Measurements from ENCODE around the gene MLLT10. TPM values are rescaled to one million over a fixed set of nuclear protein-coding genes. Genes with fewer than 3 reads are reported as not detected.

MLLT10 gene
- total RNA-seq, 1 donor from 2014 or later = 50.9 TPM

DNA sequence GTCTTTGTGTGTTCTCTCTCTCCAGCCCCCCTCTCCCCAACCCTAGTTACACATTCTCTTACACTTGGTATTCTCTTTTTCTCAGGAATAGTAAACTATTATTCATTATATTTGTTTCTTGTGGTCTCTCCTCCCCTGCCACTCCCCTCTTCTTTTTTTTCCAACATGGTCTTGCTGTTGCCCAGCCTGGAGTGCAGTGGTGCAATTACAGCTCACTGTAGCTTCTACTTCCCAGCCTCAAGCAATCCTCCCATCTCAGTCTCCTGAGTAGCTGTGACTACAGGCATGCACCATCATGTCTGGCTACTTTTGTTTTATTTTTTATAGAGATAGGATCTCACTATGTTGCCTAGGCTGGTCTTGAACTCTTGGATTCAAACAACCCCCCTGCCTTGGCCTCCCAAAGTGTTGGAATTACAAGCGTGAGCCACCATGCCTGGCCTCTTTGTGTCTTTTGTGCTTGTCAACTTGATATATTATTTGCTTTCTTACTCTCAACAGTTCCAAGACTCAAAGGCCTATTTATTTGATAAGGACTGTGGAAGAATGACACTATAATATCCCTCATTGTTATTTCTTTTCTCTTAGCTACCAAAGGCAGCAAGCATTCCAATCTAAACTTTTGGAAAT, 66.9 kb downstream of the MLLT10 start:
- Mint-ChIP-seq H3K4me3 (ENCODE audit: unreplicated experiment) (no peak overlapping the region), H3K27me3 (ENCODE audit: unreplicated experiment) (peaks cover 1% of the 10 kb centered on the region), H3K27ac (ENCODE audit: unreplicated experiment) (no peak overlapping the region), H3K36me3 (ENCODE audit: unreplicated experiment) (no peaks in the 10 kb centered on the region), H3K4me1 (ENCODE audit: low read depth, unreplicated experiment) (peaks cover 3% of the 10 kb centered on the region), H3K9me3 (ENCODE audit: unreplicated experiment) (peaks cover 4% of the 10 kb centered on the region)
- no peak for DNase-seq
- TF ChIP-seq, protein P1, sequence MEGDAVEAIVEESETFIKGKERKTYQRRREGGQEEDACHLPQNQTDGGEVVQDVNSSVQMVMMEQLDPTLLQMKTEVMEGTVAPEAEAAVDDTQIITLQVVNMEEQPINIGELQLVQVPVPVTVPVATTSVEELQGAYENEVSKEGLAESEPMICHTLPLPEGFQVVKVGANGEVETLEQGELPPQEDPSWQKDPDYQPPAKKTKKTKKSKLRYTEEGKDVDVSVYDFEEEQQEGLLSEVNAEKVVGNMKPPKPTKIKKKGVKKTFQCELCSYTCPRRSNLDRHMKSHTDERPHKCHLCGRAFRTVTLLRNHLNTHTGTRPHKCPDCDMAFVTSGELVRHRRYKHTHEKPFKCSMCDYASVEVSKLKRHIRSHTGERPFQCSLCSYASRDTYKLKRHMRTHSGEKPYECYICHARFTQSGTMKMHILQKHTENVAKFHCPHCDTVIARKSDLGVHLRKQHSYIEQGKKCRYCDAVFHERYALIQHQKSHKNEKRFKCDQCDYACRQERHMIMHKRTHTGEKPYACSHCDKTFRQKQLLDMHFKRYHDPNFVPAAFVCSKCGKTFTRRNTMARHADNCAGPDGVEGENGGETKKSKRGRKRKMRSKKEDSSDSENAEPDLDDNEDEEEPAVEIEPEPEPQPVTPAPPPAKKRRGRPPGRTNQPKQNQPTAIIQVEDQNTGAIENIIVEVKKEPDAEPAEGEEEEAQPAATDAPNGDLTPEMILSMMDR (IDR thresholded peaks at IDR 0.05; ENCODE audit: partially characterized antibody, unreplicated experiment) = no peak

DNA sequence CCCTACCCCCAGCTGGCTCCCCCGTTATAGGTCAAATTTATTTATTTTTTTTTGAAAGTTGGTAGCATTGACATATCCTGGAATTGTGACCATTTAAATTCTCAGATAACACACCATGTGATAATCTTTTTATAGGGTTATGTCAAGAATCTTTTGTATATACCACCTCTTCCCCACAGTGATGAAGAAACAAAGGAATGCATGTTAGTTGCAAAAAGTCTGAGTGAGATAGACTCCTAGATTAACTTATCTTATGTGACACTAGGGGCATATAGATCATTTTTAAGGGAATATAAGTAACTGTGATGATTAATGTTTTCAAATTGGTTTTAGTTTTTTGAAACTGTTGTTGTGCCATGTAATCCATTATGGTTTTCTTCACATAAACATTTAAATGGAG, 68.3 kb downstream of the MLLT10 start:
- peaks cover 6% of the 10 kb centered on the region for H3K36me3 Mint-ChIP-seq (ENCODE audit: unreplicated experiment)
- no peak overlapping the region for H3K4me3 Mint-ChIP-seq (ENCODE audit: unreplicated experiment)
- peaks cover 3% of the 10 kb centered on the region for H3K4me1 Mint-ChIP-seq (ENCODE audit: low read depth, unreplicated experiment)
- no peak for DNase-seq
- peaks cover 1% of the 10 kb centered on the region for H3K27me3 Mint-ChIP-seq (ENCODE audit: unreplicated experiment)
- TF ChIP-seq, protein P1 (IDR thresholded peaks at IDR 0.05; ENCODE audit: partially characterized antibody, unreplicated experiment) = no peak
- no peak overlapping the region for H3K27ac Mint-ChIP-seq (ENCODE audit: unreplicated experiment)
- peaks cover 4% of the 10 kb centered on the region for H3K9me3 Mint-ChIP-seq (ENCODE audit: unreplicated experiment)

DNA sequence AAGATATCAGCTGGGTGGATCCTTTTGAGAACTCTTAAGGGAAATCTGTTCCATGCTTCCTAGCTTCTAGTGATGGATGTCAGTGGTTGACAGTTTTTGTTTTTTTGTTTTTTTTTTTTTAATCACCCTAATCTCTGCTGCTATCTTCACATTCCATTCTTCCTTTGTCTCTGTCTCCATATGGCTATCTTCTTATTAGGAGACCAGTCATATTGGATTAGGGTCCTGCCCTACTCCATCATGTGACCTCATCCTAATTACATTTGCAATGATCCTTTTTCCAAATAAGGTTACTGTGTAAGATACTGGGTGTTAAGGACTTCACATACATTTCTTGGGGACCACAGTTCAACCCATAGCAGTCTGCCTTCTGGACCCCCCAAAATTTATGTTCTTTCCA, 69.7 kb downstream of the MLLT10 start:
- Mint-ChIP-seq H3K27ac (ENCODE audit: unreplicated experiment) (peak overlapping the region; percentile 5), H3K4me1 (ENCODE audit: low read depth, unreplicated experiment) (peaks cover 3% of the 10 kb centered on the region), H3K4me3 (ENCODE audit: unreplicated experiment) (no peak overlapping the region), H3K36me3 (ENCODE audit: unreplicated experiment) (peaks cover 11% of the 10 kb centered on the region), H3K27me3 (ENCODE audit: unreplicated experiment) (peaks cover 1% of the 10 kb centered on the region), H3K9me3 (ENCODE audit: unreplicated experiment) (peaks cover 6% of the 10 kb centered on the region)
- TF ChIP-seq, protein P1 (IDR thresholded peaks at IDR 0.05; ENCODE audit: partially characterized antibody, unreplicated experiment) = no peak
- no peak for DNase-seq

DNA sequence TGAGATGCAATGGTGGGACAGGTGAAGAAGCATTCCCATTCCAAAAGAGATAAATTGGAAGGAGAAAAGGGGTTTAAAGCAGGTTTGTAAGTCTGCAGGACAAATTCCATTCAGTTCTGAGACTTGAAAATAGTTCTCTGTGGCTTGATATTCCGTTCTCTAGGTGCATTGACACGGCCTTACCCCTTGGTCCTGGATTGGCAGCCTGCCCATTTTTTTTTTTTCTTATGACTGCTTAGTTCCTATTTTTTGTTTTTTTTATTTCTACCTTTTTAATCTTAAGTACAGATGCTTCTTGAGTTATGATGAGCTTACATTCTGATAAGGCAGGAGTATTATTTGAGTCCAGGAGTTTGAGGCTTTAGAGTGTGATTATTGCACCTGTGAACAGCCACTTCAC, 70.6 kb downstream of the MLLT10 start:
- H3K27ac Mint-ChIP-seq (ENCODE audit: unreplicated experiment) = no peak overlapping the region
- H3K27me3 Mint-ChIP-seq (ENCODE audit: unreplicated experiment) = no peaks in the 10 kb centered on the region
- H3K36me3 Mint-ChIP-seq (ENCODE audit: unreplicated experiment) = peaks cover 11% of the 10 kb centered on the region
- H3K9me3 Mint-ChIP-seq (ENCODE audit: unreplicated experiment) = peaks cover 6% of the 10 kb centered on the region
- TF ChIP-seq, protein P1 (IDR thresholded peaks at IDR 0.05; ENCODE audit: partially characterized antibody, unreplicated experiment) = no peak
- no peak for DNase-seq
- H3K4me3 Mint-ChIP-seq (ENCODE audit: unreplicated experiment) = no peak overlapping the region
- peaks cover 9% of the 10 kb centered on the region for H3K4me1 Mint-ChIP-seq (ENCODE audit: low read depth, unreplicated experiment)

DNA sequence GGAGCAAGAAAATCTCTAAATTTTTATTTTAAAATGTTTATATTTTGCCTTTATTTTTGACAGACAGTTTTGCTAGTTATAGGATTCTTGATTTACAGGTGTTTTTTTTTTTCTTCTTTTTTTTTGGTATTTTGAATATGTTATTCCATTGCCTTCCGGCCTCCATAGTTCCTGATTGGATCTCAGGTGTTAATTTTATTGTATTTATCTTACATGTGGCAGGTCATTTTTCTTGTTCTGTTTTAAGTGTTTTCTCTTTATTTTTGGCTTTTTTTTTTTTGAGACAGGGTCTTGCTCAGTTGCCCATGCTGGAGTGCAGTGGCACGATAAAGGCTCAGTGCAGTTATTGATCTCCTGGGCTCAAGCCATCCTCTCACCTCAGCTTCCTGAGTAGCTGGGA, 73.9 kb downstream of the MLLT10 start:
- no peaks in the 10 kb centered on the region for H3K27me3 Mint-ChIP-seq (ENCODE audit: unreplicated experiment)
- TF ChIP-seq, protein P1 (IDR thresholded peaks at IDR 0.05; ENCODE audit: partially characterized antibody, unreplicated experiment) = no peak
- no peak overlapping the region for H3K4me3 Mint-ChIP-seq (ENCODE audit: unreplicated experiment)
- H3K36me3 Mint-ChIP-seq (ENCODE audit: unreplicated experiment) = peaks cover 11% of the 10 kb centered on the region
- no peak for DNase-seq
- H3K4me1 Mint-ChIP-seq (ENCODE audit: low read depth, unreplicated experiment) = peaks cover 20% of the 10 kb centered on the region
- H3K9me3 Mint-ChIP-seq (ENCODE audit: unreplicated experiment) = peaks cover 2% of the 10 kb centered on the region
- no peak overlapping the region for H3K27ac Mint-ChIP-seq (ENCODE audit: unreplicated experiment)
